K562 (cell line): Measurements from ENCODE around the gene ITPR3. TPM values are rescaled to one million over a fixed set of nuclear protein-coding genes. Genes with fewer than 3 reads are reported as not detected.

Source experiments
- ARID4B ChIP-seq: sonication (generic); formaldehyde crosslinking; IDR thresholded peaks from 2 replicates; pipeline ENCODE4 v1.8.0; 2022; ENCODE audit warnings: mild to moderate bottlenecking, missing genetic modification reagents
- CBX5 ChIP-seq: IDR thresholded peaks from 2 replicates; pipeline ENCODE4 v1.6.1; 2014; ENCODE audit warnings: low read depth, borderline replicate concordance
- ETV6 ChIP-seq, 3 experiments: fragments of 150-350 bp in 1 of 3; sonication (generic) in 1 of 3; formaldehyde crosslinking in 1 of 3; IDR thresholded peaks; 2 replicates each; pipeline versions ENCODE4 v1.6.1 to v1.8.0; 2014 to 2022; ENCODE audit warnings: borderline replicate concordance in 2 of 3, low read depth in 2 of 3, antibody characterized with exemption in 1 of 3, low read length in 1 of 3, mild to moderate bottlenecking in 1 of 3, missing genetic modification reagents in 1 of 3
- ILF3 ChIP-seq: fragments of 450-650 bp; IDR thresholded peaks from 2 replicates; pipeline ENCODE4 v1.6.1; 2018; ENCODE audit warnings: antibody characterized with exemption, mild to moderate bottlenecking, moderate library complexity, borderline replicate concordance
- PRPF4 ChIP-seq: fragments of 200-400 bp; formaldehyde crosslinking; IDR thresholded peaks from one replicate; pipeline ENCODE4 v1.6.1; 2017; ENCODE audit warnings: low read length, low read depth, mild to moderate bottlenecking; ENCODE audit not compliant: insufficient read depth, poor library complexity, severe bottlenecking
- RFX1 ChIP-seq: fragments of 450-650 bp; IDR thresholded peaks from 2 replicates; pipeline ENCODE4 v1.6.1; 2016; ENCODE audit warnings: mild to moderate bottlenecking, moderate library complexity
- TEAD2 ChIP-seq: fragments of 450-650 bp; IDR thresholded peaks from 2 replicates; pipeline ENCODE4 v1.6.1; 2016; ENCODE audit warnings: missing genetic modification characterization, control low read depth, missing compliant biosample characterization
- polyA plus RNA-seq, 8 experiments: library from polyadenylated mRNA; depleted of rRNA in 4 of 8; stranded (reverse) in 5 of 8; unstranded in 3 of 8; fragments of >200 nt; fragmentation: Nextera tagmentation in 2 of 8; fragmentation: Illumina TruSeq in 1 of 8; extraction: Ambion mirVana in 2 of 8; extraction: Trizol in 1 of 8; gene quantifications; 2 replicates each; pipeline versions ENCODE4 v1.2.1 to v1.2.3, GENCODE V29; 2011 to 2014; ENCODE audit warnings: inconsistent platforms in 1 of 8, missing spikeins in 1 of 8
- total RNA-seq, 7 experiments: library from RNA; depleted of rRNA in 6 of 7; stranded (reverse); fragments of >200 nt in 6 of 7; fragmentation: Illumina TruSeq in 2 of 7; extraction: Trizol in 2 of 7; gene quantifications; 2 replicates each; pipeline versions ENCODE4 v1.2.1 to v1.2.3, GENCODE V29; 2011 to 2021; ENCODE audit warnings: low replicate concordance in 1 of 7

Gene ITPR3
- total and polyA plus RNA-seq, 9 of the 15 experiments (the other 6 are each of a cell fraction or from before 2014, with no cell fraction given): 0.39 to 35.7 (median 13.2) TPM

GRCh38 chr6:33664506-33665057 is 43.5 kb downstream of the ITPR3 start (continued):
- TF ChIP-seq ARID4B (CRISPR knock-in tag) (no peak), RFX1 (no peak), CBX5 (no peak), ETV6 (IDR thresholded peaks at IDR 0.05; ENCODE audit: borderline replicate concordance in 1 of 2, low read depth in 2 of 2, low read length in 1 of 2) (no peak), ETV6 (CRISPR knock-in tag; IDR thresholded peaks at IDR 0.05; ENCODE audit: borderline replicate concordance) (no peak), PRPF4 (no peak), TEAD2 (tag) (no peak), ILF3 (no peak)
